ENCODE results near the gene SLC38A10.

- TF ChIP-seq POLR2A (IDR thresholded peaks at IDR 0.05) (no peak), CTCF (IDR thresholded peaks at IDR 0.05) (no peak)
These were observed 46.6 kb upstream of the SLC38A10 start for GRCh38 chr17:81341516-81342268.
